SK-N-SH treated with all-trans-retinoic acid at 6 μM for 48 hours (cell line): Measurements from ENCODE around the gene ARHGEF11.

ENCODE experiments used
- CSDC2 ChIP-seq: fragments of 250-450 bp; sonication (Bioruptor Pico); IDR thresholded peaks from 2 replicates; pipeline ENCODE4 v1.5.0; 2020; ENCODE audit warnings: mild to moderate bottlenecking, moderate library complexity
- PPARA ChIP-seq: fragments of 250-450 bp; sonication (Bioruptor Pico); IDR thresholded peaks from 2 replicates; pipeline ENCODE4 v1.5.0; 2020; ENCODE audit warnings: mild to moderate bottlenecking, borderline replicate concordance
- RARB ChIP-seq: fragments of 250-450 bp; sonication (Bioruptor Pico); IDR thresholded peaks from 2 replicates; pipeline ENCODE4 v1.8.0; 2021; ENCODE audit warnings: mild to moderate bottlenecking, moderate library complexity
- SNAI2 ChIP-seq: fragments of 250-450 bp; sonication (Bioruptor Pico); IDR thresholded peaks from 2 replicates; pipeline ENCODE4 v1.5.0; 2020; ENCODE audit warnings: mild to moderate bottlenecking, moderate library complexity
- TCF4 ChIP-seq: fragments of 250-450 bp; sonication (Bioruptor Pico); IDR thresholded peaks from 2 replicates; pipeline ENCODE4 v1.8.0; 2021; ENCODE audit warnings: mild to moderate bottlenecking, moderate library complexity, borderline replicate concordance
- ZC3H10 ChIP-seq: fragments of 250-450 bp; sonication (Bioruptor Pico); IDR thresholded peaks from 2 replicates; pipeline ENCODE4 v1.5.1; 2021; ENCODE audit warnings: mild to moderate bottlenecking, moderate library complexity
- ZFP3 ChIP-seq: fragments of 250-450 bp; sonication (Bioruptor Pico); IDR thresholded peaks from 2 replicates; pipeline ENCODE4 v1.5.0; 2020; ENCODE audit warnings: mild to moderate bottlenecking, moderate library complexity
- ZFP30 ChIP-seq: fragments of 450-650 bp; formaldehyde crosslinking; IDR thresholded peaks from 2 replicates; pipeline ENCODE4 v1.5.0; 2022; ENCODE audit warnings: mild to moderate bottlenecking, moderate library complexity
- ZNF70 ChIP-seq: fragments of 450-650 bp; formaldehyde crosslinking; IDR thresholded peaks from 2 replicates; pipeline ENCODE4 v1.5.0; 2020; ENCODE audit warnings: mild to moderate bottlenecking, moderate library complexity
- ZNF8 ChIP-seq: fragments of 450-650 bp; formaldehyde crosslinking; IDR thresholded peaks from 2 replicates; pipeline ENCODE4 v1.5.0; 2020; ENCODE audit warnings: mild to moderate bottlenecking, moderate library complexity
- TF ChIP-seq, protein P1 (sequence below): fragments of 250-450 bp; sonication (Bioruptor Pico); IDR thresholded peaks from 2 replicates; pipeline ENCODE4 v1.8.0; 2020; ENCODE audit warnings: mild to moderate bottlenecking, moderate library complexity, borderline replicate concordance
- TF ChIP-seq, protein P2 (sequence below): fragments of 250-450 bp; sonication (Bioruptor Pico); IDR thresholded peaks from 2 replicates; pipeline ENCODE4 v1.5.0; 2020; ENCODE audit warnings: mild to moderate bottlenecking, moderate library complexity

DNA sequence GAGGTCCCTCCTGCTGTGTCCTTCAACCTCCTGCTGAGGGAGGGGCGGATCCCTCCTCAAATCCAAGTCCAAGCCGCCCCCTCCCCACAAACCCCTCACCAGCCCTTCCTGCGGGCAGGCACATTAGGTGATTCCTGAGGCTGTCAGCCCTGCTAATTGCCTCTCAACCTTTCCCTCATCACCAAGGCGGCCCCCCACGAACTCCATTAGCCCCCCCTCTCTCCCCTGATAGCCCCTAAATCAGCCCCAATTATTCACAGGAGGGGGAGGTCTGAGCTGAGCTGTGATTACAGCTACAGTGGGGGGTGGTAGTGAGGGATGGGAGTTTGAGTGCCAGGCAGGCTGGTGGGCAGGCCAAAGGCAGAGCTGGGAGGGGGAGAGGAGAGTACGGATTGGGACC, 157.8 kb downstream of the ARHGEF11 start:
- TF ChIP-seq ZFP3 (CRISPR knock-in tag) (no peak), TCF4 (CRISPR knock-in tag) (no peak), PPARA (CRISPR knock-in tag) (no peak), ZFP30 (no peak), ZNF70 (no peak), ZNF8 (CRISPR knock-in tag) (no peak), SNAI2 (CRISPR knock-in tag) (no peak), ZC3H10 (CRISPR knock-in tag) (no peak), CSDC2 (CRISPR knock-in tag) (no peak), RARB (no peak)
- TF ChIP-seq, protein P1, sequence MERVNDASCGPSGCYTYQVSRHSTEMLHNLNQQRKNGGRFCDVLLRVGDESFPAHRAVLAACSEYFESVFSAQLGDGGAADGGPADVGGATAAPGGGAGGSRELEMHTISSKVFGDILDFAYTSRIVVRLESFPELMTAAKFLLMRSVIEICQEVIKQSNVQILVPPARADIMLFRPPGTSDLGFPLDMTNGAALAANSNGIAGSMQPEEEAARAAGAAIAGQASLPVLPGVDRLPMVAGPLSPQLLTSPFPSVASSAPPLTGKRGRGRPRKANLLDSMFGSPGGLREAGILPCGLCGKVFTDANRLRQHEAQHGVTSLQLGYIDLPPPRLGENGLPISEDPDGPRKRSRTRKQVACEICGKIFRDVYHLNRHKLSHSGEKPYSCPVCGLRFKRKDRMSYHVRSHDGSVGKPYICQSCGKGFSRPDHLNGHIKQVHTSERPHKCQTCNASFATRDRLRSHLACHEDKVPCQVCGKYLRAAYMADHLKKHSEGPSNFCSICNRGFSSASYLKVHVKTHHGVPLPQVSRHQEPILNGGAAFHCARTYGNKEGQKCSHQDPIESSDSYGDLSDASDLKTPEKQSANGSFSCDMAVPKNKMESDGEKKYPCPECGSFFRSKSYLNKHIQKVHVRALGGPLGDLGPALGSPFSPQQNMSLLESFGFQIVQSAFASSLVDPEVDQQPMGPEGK (CRISPR knock-in tag), result no peak
- TF ChIP-seq, protein P2, sequence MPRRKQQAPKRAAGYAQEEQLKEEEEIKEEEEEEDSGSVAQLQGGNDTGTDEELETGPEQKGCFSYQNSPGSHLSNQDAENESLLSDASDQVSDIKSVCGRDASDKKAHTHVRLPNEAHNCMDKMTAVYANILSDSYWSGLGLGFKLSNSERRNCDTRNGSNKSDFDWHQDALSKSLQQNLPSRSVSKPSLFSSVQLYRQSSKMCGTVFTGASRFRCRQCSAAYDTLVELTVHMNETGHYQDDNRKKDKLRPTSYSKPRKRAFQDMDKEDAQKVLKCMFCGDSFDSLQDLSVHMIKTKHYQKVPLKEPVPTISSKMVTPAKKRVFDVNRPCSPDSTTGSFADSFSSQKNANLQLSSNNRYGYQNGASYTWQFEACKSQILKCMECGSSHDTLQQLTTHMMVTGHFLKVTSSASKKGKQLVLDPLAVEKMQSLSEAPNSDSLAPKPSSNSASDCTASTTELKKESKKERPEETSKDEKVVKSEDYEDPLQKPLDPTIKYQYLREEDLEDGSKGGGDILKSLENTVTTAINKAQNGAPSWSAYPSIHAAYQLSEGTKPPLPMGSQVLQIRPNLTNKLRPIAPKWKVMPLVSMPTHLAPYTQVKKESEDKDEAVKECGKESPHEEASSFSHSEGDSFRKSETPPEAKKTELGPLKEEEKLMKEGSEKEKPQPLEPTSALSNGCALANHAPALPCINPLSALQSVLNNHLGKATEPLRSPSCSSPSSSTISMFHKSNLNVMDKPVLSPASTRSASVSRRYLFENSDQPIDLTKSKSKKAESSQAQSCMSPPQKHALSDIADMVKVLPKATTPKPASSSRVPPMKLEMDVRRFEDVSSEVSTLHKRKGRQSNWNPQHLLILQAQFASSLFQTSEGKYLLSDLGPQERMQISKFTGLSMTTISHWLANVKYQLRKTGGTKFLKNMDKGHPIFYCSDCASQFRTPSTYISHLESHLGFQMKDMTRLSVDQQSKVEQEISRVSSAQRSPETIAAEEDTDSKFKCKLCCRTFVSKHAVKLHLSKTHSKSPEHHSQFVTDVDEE (CRISPR knock-in tag), result no peak
